Natural killer cell treated with Interleukin-12 subunit alpha and Interleukin-12 subunit beta and Interleukin-15 and Interleukin-18, amount 100 ng/mL, for 72 hours (primary cell): ENCODE results near the gene C5orf63. TPM values are rescaled to one million over a fixed set of nuclear protein-coding genes. Genes with fewer than 3 reads are reported as not detected.
A peak's percentile ranks its signal among the peaks of the same experiment; 100 is the strongest.

Source experiments
- ATAC-seq, 2 donors: fragments of 150-1000 bp; cut with Tn5 transposase in 1 of 2; sonication (Bioruptor Pico), chemical (Tn5 transposase) in 1 of 2; 2 replicates each; pipeline ENCODE4 v1.10.0; 2021
- DNase-seq: peaks from one replicate; pipeline ENCODE4 v3.0.0; 2022; ENCODE audit warnings: low spot score
- H3K27ac Mint-ChIP-seq, 2 donors: 1 replicate in 1 of 2; 2 replicates in 1 of 2; pipeline ENCODE4 v1.8.0; 2022; ENCODE audit warnings: mixed read lengths in 2 of 2, mild to moderate bottlenecking in 1 of 2, moderate library complexity in 1 of 2
- H3K27me3 Mint-ChIP-seq, 2 donors: 1 replicate in 1 of 2; 2 replicates in 1 of 2; pipeline ENCODE4 v1.8.0; 2022; ENCODE audit warnings: mixed read lengths in 2 of 2
- H3K36me3 Mint-ChIP-seq: one replicate; pipeline ENCODE4 v1.8.0; 2022; ENCODE audit warnings: mixed read lengths
- H3K4me1 Mint-ChIP-seq, 2 donors: 1 replicate in 1 of 2; 2 replicates in 1 of 2; pipeline ENCODE4 v1.8.0; 2022; ENCODE audit warnings: low read depth in 2 of 2, mixed read lengths in 2 of 2, mild to moderate bottlenecking in 1 of 2
- H3K4me3 Mint-ChIP-seq: one replicate; pipeline ENCODE4 v1.8.0; 2022; ENCODE audit warnings: mixed read lengths
- H3K9me3 Mint-ChIP-seq: 2 replicates; pipeline ENCODE4 v1.8.0; 2022; ENCODE audit warnings: mixed read lengths
- total RNA-seq, 2 donors: library from RNA; stranded (reverse); gene quantifications; one replicate each; pipeline ENCODE4 v1.2.3, GENCODE V29; 2022

Gene C5orf63
- total RNA-seq, 2 donors from 2014 or later: 10.2 to 12.9 TPM

DNA sequence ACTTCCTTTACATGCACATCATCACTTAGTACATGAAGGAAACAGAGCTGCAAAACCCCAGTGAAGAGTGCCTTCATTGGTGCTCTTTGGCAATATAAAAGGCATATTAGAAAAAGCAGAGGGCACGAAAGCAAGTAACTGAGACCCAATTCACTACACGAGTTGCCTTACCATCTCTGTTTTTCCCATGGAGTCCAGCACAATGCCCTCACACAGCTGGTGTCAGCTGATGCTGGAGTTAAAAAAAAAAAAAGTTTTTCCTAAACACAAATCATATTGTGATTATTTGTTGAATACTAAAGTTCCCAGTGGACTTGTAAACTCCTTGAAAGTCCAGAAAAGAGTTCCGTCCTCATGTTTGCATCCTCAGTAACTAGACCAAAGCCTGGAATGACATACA is 68.6 kb downstream of the C5orf63 start:
- Mint-ChIP-seq H3K36me3 (no peaks in the 10 kb centered on the region), H3K9me3 (no peaks in the 10 kb centered on the region), H3K4me3 (no peak overlapping the region), H3K4me1 (peaks cover 3 to 16% of the 10 kb centered on the region in 2 donors), H3K27ac (no peak overlapping the region), H3K27me3 (no peaks in the 10 kb centered on the region)
- DNase-seq: no peak
- no peak for ATAC-seq

DNA sequence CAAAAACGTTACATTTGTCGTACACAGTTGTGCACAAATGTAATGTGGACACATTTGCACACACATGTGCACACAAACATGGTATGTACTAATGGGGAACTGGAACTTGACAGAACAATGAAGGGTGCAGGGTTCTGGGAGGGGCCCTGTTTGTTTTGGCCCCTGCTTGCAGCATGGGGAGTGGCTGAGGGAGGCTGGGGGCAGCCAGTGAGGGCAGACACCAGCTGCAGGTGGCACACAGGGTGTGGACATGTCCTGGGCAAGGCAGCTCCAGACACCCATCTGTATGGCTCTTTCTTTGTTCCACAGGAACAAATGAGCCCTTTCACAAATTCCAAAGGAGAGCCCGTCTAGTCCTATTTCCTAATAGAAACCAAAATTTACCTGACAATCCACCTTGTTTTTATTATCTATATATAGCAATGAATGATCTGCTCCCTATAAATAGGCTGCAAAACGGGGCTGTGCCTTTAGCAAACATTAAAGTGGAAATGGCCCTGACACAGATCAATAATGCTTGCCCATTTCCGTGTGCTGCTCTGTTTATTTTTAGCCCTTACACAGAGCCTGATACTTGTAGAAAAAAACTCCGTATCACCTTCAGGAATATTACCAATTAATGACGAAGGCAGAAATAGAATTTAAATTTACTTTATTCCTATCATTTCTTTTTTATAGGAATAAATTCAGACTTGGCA is 69.4 kb downstream of the C5orf63 start:
- DNase-seq (no peak), ATAC-seq (no peak)
- no peak overlapping the region for H3K27ac Mint-ChIP-seq
- H3K36me3 Mint-ChIP-seq: no peaks in the 10 kb centered on the region
- no peaks in the 10 kb centered on the region for H3K27me3 Mint-ChIP-seq
- H3K9me3 Mint-ChIP-seq: no peaks in the 10 kb centered on the region
- peaks cover 0 to 12% of the 10 kb centered on the region in 2 donors for H3K4me1 Mint-ChIP-seq
- H3K4me3 Mint-ChIP-seq: no peak overlapping the region

DNA sequence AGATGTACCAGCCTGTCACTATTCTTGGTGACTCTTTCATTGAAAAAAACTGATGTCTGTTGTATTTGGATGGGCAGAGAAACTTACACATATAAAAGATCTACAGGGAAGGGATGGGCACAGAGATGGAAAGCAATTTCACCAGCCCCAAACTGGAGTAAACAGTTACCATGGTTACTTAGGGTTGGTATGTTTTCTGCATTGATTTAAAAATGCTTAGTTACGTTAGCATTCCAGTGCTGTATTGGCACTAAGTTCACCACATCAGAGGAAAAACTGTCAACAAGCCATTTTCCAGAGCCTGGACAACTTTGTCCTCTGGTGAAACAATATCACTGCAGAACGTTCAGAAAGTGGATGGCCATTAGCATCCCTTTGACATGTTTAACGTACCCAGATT is 70.9 kb downstream of the C5orf63 start:
- no peaks in the 10 kb centered on the region for H3K36me3 Mint-ChIP-seq
- no peaks in the 10 kb centered on the region for H3K27me3 Mint-ChIP-seq
- no peak for DNase-seq
- H3K4me1 Mint-ChIP-seq: peaks cover 0 to 16% of the 10 kb centered on the region in 2 donors
- no peak overlapping the region for H3K4me3 Mint-ChIP-seq
- H3K9me3 Mint-ChIP-seq: no peaks in the 10 kb centered on the region
- no peak for ATAC-seq
- no peak overlapping the region for H3K27ac Mint-ChIP-seq

DNA sequence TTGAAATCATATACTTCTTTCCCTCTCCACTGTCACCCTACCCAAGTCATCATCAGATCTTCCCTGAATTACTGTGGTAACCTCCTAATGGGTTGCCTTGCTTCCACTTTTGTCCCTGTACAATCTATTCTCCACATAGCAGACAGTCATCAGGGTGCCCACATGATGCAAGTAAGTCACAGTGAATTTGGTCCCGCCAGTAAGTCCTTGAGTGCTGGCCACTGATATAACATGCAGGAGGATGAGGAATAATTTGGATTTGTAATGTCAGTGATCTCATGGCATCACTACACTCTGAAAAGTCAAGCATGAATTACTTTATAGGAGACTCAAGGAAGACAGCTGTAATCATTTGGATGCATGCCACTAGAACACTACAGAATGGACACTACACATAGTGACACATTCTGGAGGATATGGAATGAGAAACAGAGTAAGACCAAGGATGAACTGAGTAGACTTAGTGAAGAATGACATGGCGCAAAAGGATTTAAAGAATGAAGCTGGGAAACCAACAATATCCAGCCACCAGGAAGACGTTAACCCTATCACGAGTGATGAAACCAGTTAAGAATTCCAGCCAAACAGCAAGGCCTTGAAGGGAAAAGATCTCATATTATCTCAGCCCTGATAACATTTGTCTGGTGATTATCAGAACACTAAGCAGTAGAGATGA is 71.5 kb downstream of the C5orf63 start:
- H3K4me1 Mint-ChIP-seq: peaks cover 0 to 19% of the 10 kb centered on the region in 2 donors
- H3K27ac Mint-ChIP-seq: peak overlapping the region in 1 of 2 donors; percentile 7
- no peaks in the 10 kb centered on the region for H3K9me3 Mint-ChIP-seq
- H3K4me3 Mint-ChIP-seq: no peak overlapping the region
- DNase-seq: no peak
- no peak for ATAC-seq
- H3K27me3 Mint-ChIP-seq: no peaks in the 10 kb centered on the region
- H3K36me3 Mint-ChIP-seq: no peaks in the 10 kb centered on the region

Other genes with a start within 250 kb of the C5orf63 start
- gene MARCHF3, start 42.9 kb downstream of the C5orf63 start, total RNA-seq: 10 to 100 TPM; 19.2 to 46.2 TPM
- not detected for gene MEGF10, start 217.3 kb upstream of the C5orf63 start, total RNA-seq